CD4-positive, alpha-beta T cell treated with Interleukin-2 at 100 ng/mL for 4 hours (primary cell): ENCODE measurements around the gene ST6GALNAC3.

Experiments
- DNase-seq: peaks from one replicate; pipeline ENCODE4 v3.0.0-alpha.2; 2020; ENCODE audit warnings: low spot score

ST6GALNAC3 gene

GRCh38 chr1:76507376-76507775 lies 432.8 kb downstream of the ST6GALNAC3 start:
- DNase-seq = no peak

GRCh38 chr1:76508871-76509270 lies 434.3 kb downstream of the ST6GALNAC3 start:
- no peak for DNase-seq

GRCh38 chr1:76510672-76511557 lies 436.4 kb downstream of the ST6GALNAC3 start:
- DNase-seq = no peak

GRCh38 chr1:76511558-76512179 lies 437.1 kb downstream of the ST6GALNAC3 start:
- no peak for DNase-seq

GRCh38 chr1:76530953-76531352 lies 456.4 kb downstream of the ST6GALNAC3 start:
- DNase-seq = no peak

GRCh38 chr1:76541618-76542017 lies 467.1 kb downstream of the ST6GALNAC3 start:
- no peak for DNase-seq

- no peak for DNase-seq
Observed at GRCh38 chr1:76542359-76542758, 467.8 kb downstream of the ST6GALNAC3 start.

- DNase-seq = no peak
Observed at GRCh38 chr1:76543495-76543894, 468.9 kb downstream of the ST6GALNAC3 start.

GRCh38 chr1:76546354-76546933 lies 471.9 kb downstream of the ST6GALNAC3 start:
- DNase-seq = no peak

- no peak for DNase-seq
Observed at GRCh38 chr1:76547916-76548315, 473.4 kb downstream of the ST6GALNAC3 start.

- DNase-seq = no peak
Observed at GRCh38 chr1:76548513-76549100, 474.1 kb downstream of the ST6GALNAC3 start.

- no peak for DNase-seq
Observed at GRCh38 chr1:76554283-76554682, 479.7 kb downstream of the ST6GALNAC3 start.

GRCh38 chr1:76562292-76562691 lies 487.7 kb downstream of the ST6GALNAC3 start:
- no peak for DNase-seq

- no peak for DNase-seq
Observed at GRCh38 chr1:76568573-76569238, 494.2 kb downstream of the ST6GALNAC3 start.

GRCh38 chr1:76571248-76571647 lies 496.7 kb downstream of the ST6GALNAC3 start:
- no peak for DNase-seq

- no peak for DNase-seq
Observed at GRCh38 chr1:76572229-76572628, 497.7 kb downstream of the ST6GALNAC3 start.

- no peak for DNase-seq
Observed at GRCh38 chr1:76576876-76577524, 502.5 kb downstream of the ST6GALNAC3 start.

- no peak for DNase-seq
Observed at GRCh38 chr1:76577525-76578185, 503.1 kb downstream of the ST6GALNAC3 start.

GRCh38 chr1:76580206-76580605 lies 505.7 kb downstream of the ST6GALNAC3 start:
- DNase-seq = no peak

GRCh38 chr1:76581712-76582111 lies 507.2 kb downstream of the ST6GALNAC3 start:
- no peak for DNase-seq

- DNase-seq = no peak
Observed at GRCh38 chr1:76583235-76583868, 508.8 kb downstream of the ST6GALNAC3 start.
